Loucy (cell line): ENCODE data around the gene PTPRQ.

Experiments
- H2AFZ ChIP-seq: fragments of 200-600 bp; sonication (generic); 2 replicates; pipeline ENCODE4 v1.6.0; 2016; ENCODE audit warnings: antibody characterized with exemption, mild to moderate bottlenecking, low read length, moderate library complexity
- H3F3A ChIP-seq: fragments of 200-600 bp; 2 replicates; pipeline ENCODE4 v1.6.0; 2016; ENCODE audit warnings: antibody characterized with exemption, low read depth, mild to moderate bottlenecking
- H3K27me3 ChIP-seq: fragments of 200-600 bp; sonication (generic); 2 replicates; pipeline ENCODE4 v1.6.1; 2014; ENCODE audit warnings: low read length, mild to moderate bottlenecking; ENCODE audit not compliant: insufficient read depth, poor library complexity, severe bottlenecking
- H3K36me3 ChIP-seq: fragments of 200-600 bp; sonication (generic); 2 replicates; pipeline ENCODE4 v1.6.1; 2016; ENCODE audit warnings: low read length; ENCODE audit not compliant: insufficient read depth
- H3K4me1 ChIP-seq: fragments of 200-600 bp; sonication (generic); 2 replicates; pipeline ENCODE4 v1.5.1; 2014; ENCODE audit warnings: low read length, mild to moderate bottlenecking; ENCODE audit not compliant: insufficient read depth, poor library complexity, severe bottlenecking
- H3K4me2 ChIP-seq: fragments of 200-600 bp; sonication (generic); 2 replicates; pipeline ENCODE4 v1.6.0; 2014; ENCODE audit warnings: antibody characterized with exemption, low read length, low read depth, mild to moderate bottlenecking; ENCODE audit not compliant: poor library complexity, severe bottlenecking
- H3K4me3 ChIP-seq: fragments of 200-600 bp; sonication (generic); 2 replicates; pipeline ENCODE4 v1.5.1; 2014; ENCODE audit warnings: low read length, mild to moderate bottlenecking, mixed read lengths; ENCODE audit not compliant: poor library complexity, severe bottlenecking
- H3K79me2 ChIP-seq: fragments of 200-600 bp; sonication (generic); 2 replicates; pipeline ENCODE4 v1.6.1; 2014; ENCODE audit warnings: low read length; ENCODE audit not compliant: insufficient read depth
- H3K9ac ChIP-seq: fragments of 200-600 bp; sonication (generic); 2 replicates; pipeline ENCODE4 v1.6.0; 2014; ENCODE audit warnings: mild to moderate bottlenecking, low read depth, low read length, moderate library complexity; ENCODE audit not compliant: poor library complexity, severe bottlenecking
- H3K9me2 ChIP-seq: fragments of 200-600 bp; sonication (generic); replicated peaks from 2 replicates; pipeline ENCODE4 v1.6.1; 2016; ENCODE audit warnings: low read depth, low read length, mixed read lengths
- H3K9me3 ChIP-seq: fragments of 200-600 bp; sonication (generic); 2 replicates; pipeline ENCODE4 v1.6.1; 2014; ENCODE audit warnings: mild to moderate bottlenecking, antibody characterized with exemption, low read length, low read depth; ENCODE audit not compliant: insufficient read depth
- H4K20me1 ChIP-seq: fragments of 200-600 bp; sonication (generic); 2 replicates; pipeline ENCODE4 v1.6.0; 2014; ENCODE audit warnings: antibody characterized with exemption, low read length, mild to moderate bottlenecking; ENCODE audit not compliant: insufficient read depth, poor library complexity, severe bottlenecking
- EZH2phosphoT487 ChIP-seq: fragments of 200-600 bp; IDR thresholded peaks from 2 replicates; pipeline ENCODE4 v1.6.1; 2018; ENCODE audit warnings: antibody characterized with exemption, mild to moderate bottlenecking, moderate library complexity, borderline replicate concordance
- TF ChIP-seq, protein P1 (sequence below): fragments of 200-600 bp; sonication (generic); conservative IDR thresholded peaks from 2 replicates; pipeline ENCODE4 v1.5.1; 2014; ENCODE audit warnings: mild to moderate bottlenecking, antibody characterized with exemption, low read length

PTPRQ gene

GRCh38 chr12:80627782-80628181 is 183.7 kb downstream of the PTPRQ start:
- Histone ChIP-seq H3K4me2 (no peak overlapping the region), H3K9me2 (no peaks in the 10 kb centered on the region), H3K4me3 (no peak overlapping the region), H2AFZ (no peak overlapping the region), H3K27me3 (no peaks in the 10 kb centered on the region), H3K9me3 (no peaks in the 10 kb centered on the region), H3K36me3 (no peaks in the 10 kb centered on the region), H3K79me2 (no peaks in the 10 kb centered on the region), H3K9ac (no peak overlapping the region), H4K20me1 (no peaks in the 10 kb centered on the region), H3K4me1 (no peaks in the 10 kb centered on the region), H3F3A (no peaks in the 10 kb centered on the region)
- no peak for TF ChIP-seq EZH2phosphoT487
- TF ChIP-seq, protein P1, sequence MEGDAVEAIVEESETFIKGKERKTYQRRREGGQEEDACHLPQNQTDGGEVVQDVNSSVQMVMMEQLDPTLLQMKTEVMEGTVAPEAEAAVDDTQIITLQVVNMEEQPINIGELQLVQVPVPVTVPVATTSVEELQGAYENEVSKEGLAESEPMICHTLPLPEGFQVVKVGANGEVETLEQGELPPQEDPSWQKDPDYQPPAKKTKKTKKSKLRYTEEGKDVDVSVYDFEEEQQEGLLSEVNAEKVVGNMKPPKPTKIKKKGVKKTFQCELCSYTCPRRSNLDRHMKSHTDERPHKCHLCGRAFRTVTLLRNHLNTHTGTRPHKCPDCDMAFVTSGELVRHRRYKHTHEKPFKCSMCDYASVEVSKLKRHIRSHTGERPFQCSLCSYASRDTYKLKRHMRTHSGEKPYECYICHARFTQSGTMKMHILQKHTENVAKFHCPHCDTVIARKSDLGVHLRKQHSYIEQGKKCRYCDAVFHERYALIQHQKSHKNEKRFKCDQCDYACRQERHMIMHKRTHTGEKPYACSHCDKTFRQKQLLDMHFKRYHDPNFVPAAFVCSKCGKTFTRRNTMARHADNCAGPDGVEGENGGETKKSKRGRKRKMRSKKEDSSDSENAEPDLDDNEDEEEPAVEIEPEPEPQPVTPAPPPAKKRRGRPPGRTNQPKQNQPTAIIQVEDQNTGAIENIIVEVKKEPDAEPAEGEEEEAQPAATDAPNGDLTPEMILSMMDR: no peak

DNA sequence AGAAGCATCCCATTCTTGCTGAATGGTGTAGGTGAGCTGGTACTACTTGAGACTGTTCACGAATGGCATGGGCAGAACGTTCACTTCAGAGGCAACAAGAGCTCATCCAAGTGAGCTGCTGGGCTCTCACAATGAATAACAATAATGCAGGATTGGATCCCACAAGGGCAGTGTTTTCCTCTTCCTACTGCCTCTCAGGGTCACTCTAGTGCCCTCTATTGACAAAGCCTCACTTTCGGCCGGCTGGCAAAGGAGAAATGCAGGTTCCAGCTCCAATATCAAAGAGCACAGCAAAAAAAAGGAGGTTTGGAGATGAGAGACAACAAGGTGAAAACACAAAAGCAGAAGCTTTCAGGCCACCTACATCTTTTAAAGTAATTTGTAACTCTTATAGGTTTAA is 188.8 kb downstream of the PTPRQ start:
- no peak overlapping the region for H3K4me2 ChIP-seq
- no peaks in the 10 kb centered on the region for H3K9me3 ChIP-seq
- peak overlapping the region; percentile 9; the same call in 1 of the 2 replicates for H2AFZ ChIP-seq
- H3K9ac ChIP-seq: no peak overlapping the region
- no peaks in the 10 kb centered on the region for H3K79me2 ChIP-seq
- H3K36me3 ChIP-seq: no peaks in the 10 kb centered on the region
- no peaks in the 10 kb centered on the region for H3K9me2 ChIP-seq
- H3K4me3 ChIP-seq: no peak overlapping the region
- no peaks in the 10 kb centered on the region for H3F3A ChIP-seq
- no peak for TF ChIP-seq EZH2phosphoT487
- TF ChIP-seq, protein P1: peak; percentile 40
- H3K27me3 ChIP-seq: no peaks in the 10 kb centered on the region
- H3K4me1 ChIP-seq: no peaks in the 10 kb centered on the region
- H4K20me1 ChIP-seq: no peaks in the 10 kb centered on the region

DNA sequence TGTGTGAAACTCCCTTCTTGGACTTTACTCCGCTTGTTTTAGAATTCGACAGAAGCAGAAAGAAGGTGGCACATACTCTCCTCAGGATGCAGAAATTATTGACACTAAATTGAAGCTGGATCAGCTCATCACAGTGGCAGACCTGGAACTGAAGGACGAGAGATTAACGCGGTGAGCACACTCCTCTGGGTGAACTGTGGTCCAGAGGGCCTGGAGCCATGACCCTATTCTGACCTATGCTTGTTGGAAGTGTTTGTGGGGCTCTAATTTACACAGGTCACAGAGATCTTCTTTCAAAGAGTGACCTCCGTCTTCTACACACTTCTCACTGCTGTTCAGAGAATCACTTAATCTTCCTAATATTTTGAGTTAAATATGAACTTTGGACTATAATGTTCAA is 190.9 kb downstream of the PTPRQ start:
- Histone ChIP-seq H3K4me1 (no peaks in the 10 kb centered on the region), H3K4me3 (no peak overlapping the region), H3F3A (no peaks in the 10 kb centered on the region), H3K79me2 (no peaks in the 10 kb centered on the region), H4K20me1 (no peaks in the 10 kb centered on the region), H3K9ac (no peak overlapping the region), H3K27me3 (no peaks in the 10 kb centered on the region), H3K4me2 (no peak overlapping the region), H3K9me3 (no peaks in the 10 kb centered on the region), H3K36me3 (no peaks in the 10 kb centered on the region), H2AFZ (no peak overlapping the region), H3K9me2 (no peaks in the 10 kb centered on the region)
- TF ChIP-seq, protein P1: no peak
- no peak for TF ChIP-seq EZH2phosphoT487
